A673 (cell line): ENCODE results near the gene ANKRD18B. TPM values are rescaled to one million over a fixed set of nuclear protein-coding genes. Genes with fewer than 3 reads are reported as not detected.
"Not testable (repeated sequence)": the region's sequence is repeated elsewhere in the genome, so short reads cannot be mapped to it uniquely, and the experiment has no call there.

Experiments used
- BruUV-seq: library from RNA; stranded (reverse); fragments of 400-500 nt; replicated peaks from 2 replicates; lab custom pipeline; 2021; lab: Mats Ljungman, UMichigan
- CTCF ChIA-PET: fragments of 300-600 bp; sonication (Branson Sonifier 250); formaldehyde crosslinking; loops from one replicate; lab custom pipeline; 2022; ENCODE audit warnings: antibody characterized with exemption; lab: Charles Lee
- POLR2A ChIA-PET: fragments of 300-600 bp; sonication (Branson Sonifier 250); formaldehyde crosslinking; loops from one replicate; lab custom pipeline; 2022; ENCODE audit warnings: antibody characterized with exemption; ENCODE audit not compliant: low non-redundant PET; lab: Charles Lee
- DNase-seq: peaks from one replicate; pipeline ENCODE4 v3.0.0-alpha.2; 2015; ENCODE audit warnings: low spot score
- H3K27ac ChIP-seq: fragments of 200-600 bp; sonication (generic); 2 replicates; pipeline ENCODE4 v1.5.1; 2016; ENCODE audit warnings: mixed run types, low read depth, mild to moderate bottlenecking, mixed read lengths, antibody characterized with exemption, low read length; ENCODE audit not compliant: poor library complexity, severe bottlenecking
- H3K27me3 ChIP-seq: fragments of 200-600 bp; sonication (generic); replicated peaks from 2 replicates; pipeline ENCODE4 v1.6.1; 2017; ENCODE audit warnings: mixed run types, low read depth, mild to moderate bottlenecking, mixed read lengths, antibody characterized with exemption, low read length; ENCODE audit not compliant: insufficient read depth, poor library complexity
- H3K36me3 ChIP-seq: fragments of 200-600 bp; sonication (generic); 2 replicates; pipeline ENCODE4 v1.6.1; 2016; ENCODE audit warnings: mixed run types, mild to moderate bottlenecking, mixed read lengths, antibody characterized with exemption, low read length; ENCODE audit not compliant: insufficient read depth, poor library complexity, severe bottlenecking
- H3K4me1 ChIP-seq: fragments of 200-600 bp; sonication (generic); 2 replicates; pipeline ENCODE4 v1.6.1; 2017; ENCODE audit warnings: mixed run types, mild to moderate bottlenecking, mixed read lengths, antibody characterized with exemption, low read length; ENCODE audit not compliant: insufficient read depth, poor library complexity, severe bottlenecking
- H3K4me3 ChIP-seq: fragments of 200-600 bp; sonication (generic); 2 replicates; pipeline ENCODE4 v1.5.1; 2016; ENCODE audit warnings: low read depth, mixed run types, mild to moderate bottlenecking, mixed read lengths, low read length; ENCODE audit not compliant: poor library complexity, severe bottlenecking
- H3K9me3 ChIP-seq: fragments of 200-600 bp; sonication (generic); 2 replicates; pipeline ENCODE4 v1.6.1; 2016; ENCODE audit warnings: mixed run types, low read depth, mild to moderate bottlenecking, mixed read lengths, antibody characterized with exemption, low read length; ENCODE audit not compliant: poor library complexity, severe bottlenecking
- CTCF ChIP-seq: fragments of 300-800, 200-600 bp; sonication (generic); conservative IDR thresholded peaks from 2 replicates; pipeline ENCODE4 v1.5.1; 2017; ENCODE audit warnings: low read depth, mild to moderate bottlenecking, antibody characterized with exemption, low read length, moderate library complexity, mixed read lengths
- EZH2 ChIP-seq: fragments of 200-600 bp; sonication (generic); IDR thresholded peaks from 2 replicates; pipeline ENCODE4 v1.6.1; 2017; ENCODE audit warnings: borderline replicate concordance, low read depth, mild to moderate bottlenecking, mixed read lengths, antibody characterized with exemption, low read length; ENCODE audit not compliant: poor library complexity, severe bottlenecking
- intact Hi-C: fragments of 100-400 bp; cut with micrococcal nuclease; formaldehyde crosslinking; loops from one replicate; pipeline ENCODE4 v1.10.0; 2022; ENCODE audit not compliant: unreplicated experiment
- total RNA-seq: library from RNA; stranded (reverse); gene quantifications from 2 replicates; pipeline ENCODE4 v1.2.3, GENCODE V29; 2021

The ANKRD18B gene
- total RNA-seq, 1 experiment from 2014 or later: not detected

GRCh38 chr9:33515342-33515995, 8.6 kb upstream of the ANKRD18B start:
- BruUV-seq, H3K27ac ChIP-seq, H3K4me3 ChIP-seq, H3K9me3 ChIP-seq, DNase-seq, H3K36me3 ChIP-seq, H3K4me1 ChIP-seq, POLR2A ChIA-PET, CTCF ChIA-PET, intact Hi-C loops, H3K27me3 ChIP-seq: not testable (repeated sequence)

- H3K27me3 ChIP-seq, H3K27ac ChIP-seq, CTCF ChIA-PET, H3K4me1 ChIP-seq, DNase-seq, intact Hi-C loops, H3K4me3 ChIP-seq, H3K9me3 ChIP-seq, H3K36me3 ChIP-seq, POLR2A ChIA-PET, BruUV-seq: not testable (repeated sequence)
Measured at GRCh38 chr9:33516397-33516796, 7.7 kb upstream of the ANKRD18B start.

GRCh38 chr9:33517373-33517772, 6.7 kb upstream of the ANKRD18B start:
- no TSS peak for BruUV-seq
- DNase-seq: peak; percentile 63
- intact Hi-C loops: no loop called here
- ChIA-PET POLR2A (no interaction called here), CTCF (interaction anchor here (0.6 kb wide), 1 partner anchor 112 kb away, joined by 3 read pairs; no protein-coding TSS in a partner anchor)
- Histone ChIP-seq H3K4me1 (no peaks in the 10 kb centered on the region), H3K4me3 (no peak overlapping the region), H3K36me3 (no peaks in the 10 kb centered on the region), H3K27me3 (peaks cover 9% of the 10 kb centered on the region), H3K27ac (no peak overlapping the region), H3K9me3 (no peaks in the 10 kb centered on the region)
- TF ChIP-seq EZH2: no peak
- peak; percentile 62 for TF ChIP-seq CTCF

- H3K4me3 ChIP-seq, POLR2A ChIA-PET, H3K4me1 ChIP-seq, CTCF ChIA-PET, intact Hi-C loops, H3K9me3 ChIP-seq, DNase-seq, BruUV-seq, H3K36me3 ChIP-seq, H3K27ac ChIP-seq: not testable (repeated sequence)
- peaks cover 16% of the 10 kb centered on the region for H3K27me3 ChIP-seq
Measured at GRCh38 chr9:33517934-33518577, 6.0 kb upstream of the ANKRD18B start.

GRCh38 chr9:33521861-33522260, 2.2 kb upstream of the ANKRD18B start:
- intact Hi-C loops, DNase-seq, H3K27ac ChIP-seq, BruUV-seq, POLR2A ChIA-PET, H3K9me3 ChIP-seq, H3K4me1 ChIP-seq, H3K4me3 ChIP-seq, CTCF ChIA-PET, H3K36me3 ChIP-seq: not testable (repeated sequence)
- peaks cover 50% of the 10 kb centered on the region for H3K27me3 ChIP-seq
